Activated T-cell treated with anti-CD3 and anti-CD28 coated beads, Interleukin-2, amount 50 U/mL, for 4 hours (primary cell): ENCODE results near the gene ZNF844. TPM values are rescaled to one million over a fixed set of nuclear protein-coding genes. Genes with fewer than 3 reads are reported as not detected.
"Not testable (repeated sequence)": the region's sequence is repeated elsewhere in the genome, so short reads cannot be mapped to it uniquely, and the experiment has no call there.

Source experiments
- ATAC-seq, 2 donors: fragments of 200-7000 bp; cut with Tn5 transposase; one replicate each; pipeline ENCODE4 v1.10.0; 2021
- DNase-seq: peaks from one replicate; pipeline ENCODE4 v3.0.0-alpha.2; 2020
- H3K27me3 Mint-ChIP-seq: one replicate; pipeline ENCODE4 v1.8.0; 2021; ENCODE audit warnings: low read depth, mixed read lengths
- H3K36me3 Mint-ChIP-seq: one replicate; pipeline ENCODE4 v1.8.0; 2022; ENCODE audit warnings: mixed read lengths; ENCODE audit not compliant: insufficient read depth
- H3K4me1 Mint-ChIP-seq: one replicate; pipeline ENCODE4 v1.8.0; 2021; ENCODE audit warnings: low read depth, mixed read lengths
- H3K4me3 Mint-ChIP-seq: one replicate; pipeline ENCODE4 v1.8.0; 2021; ENCODE audit warnings: mild to moderate bottlenecking, moderate library complexity, mixed read lengths
- H3K9me3 Mint-ChIP-seq: one replicate; pipeline ENCODE4 v1.8.0; 2021; ENCODE audit warnings: mixed read lengths
- total RNA-seq, 3 donors: library from RNA; stranded (reverse); gene quantifications; one replicate each; pipeline ENCODE4 v1.2.1, GENCODE V29; 2021

Gene ZNF844
- total RNA-seq, 3 donors from 2014 or later: 1.9 to 3.1 (median 2.8) TPM

GRCh38 chr19:12075538-12076139 lies 11.1 kb downstream of the ZNF844 start:
- Mint-ChIP-seq H3K36me3 (peaks cover 46% of the 10 kb centered on the region), H3K4me1 (no peaks in the 10 kb centered on the region), H3K27me3 (no peaks in the 10 kb centered on the region), H3K4me3 (no peak overlapping the region), H3K9me3 (peaks cover 38% of the 10 kb centered on the region)
- ATAC-seq (no peak), DNase-seq (no peak)

GRCh38 chr19:12076331-12076730 lies 11.8 kb downstream of the ZNF844 start:
- Mint-ChIP-seq H3K9me3 (peaks cover 37% of the 10 kb centered on the region), H3K36me3 (peaks cover 40% of the 10 kb centered on the region)
- not testable (repeated sequence) for DNase-seq, H3K27me3 Mint-ChIP-seq, ATAC-seq, H3K4me1 Mint-ChIP-seq, H3K4me3 Mint-ChIP-seq

- peaks cover 39% of the 10 kb centered on the region for H3K36me3 Mint-ChIP-seq
- H3K4me1 Mint-ChIP-seq: no peaks in the 10 kb centered on the region
- no peak overlapping the region for H3K4me3 Mint-ChIP-seq
- peaks cover 37% of the 10 kb centered on the region for H3K9me3 Mint-ChIP-seq
- DNase-seq: no peak
- no peak for ATAC-seq
- no peaks in the 10 kb centered on the region for H3K27me3 Mint-ChIP-seq
Measured at GRCh38 chr19:12077375-12077774, 12.8 kb downstream of the ZNF844 start.

GRCh38 chr19:12083336-12083735 lies 18.8 kb downstream of the ZNF844 start:
- H3K4me3 Mint-ChIP-seq, H3K4me1 Mint-ChIP-seq, ATAC-seq, H3K27me3 Mint-ChIP-seq, H3K36me3 Mint-ChIP-seq, DNase-seq, H3K9me3 Mint-ChIP-seq: not testable (repeated sequence)

- peaks cover 6% of the 10 kb centered on the region for H3K9me3 Mint-ChIP-seq
- no peaks in the 10 kb centered on the region for H3K36me3 Mint-ChIP-seq
- no peak overlapping the region for H3K4me3 Mint-ChIP-seq
- no peaks in the 10 kb centered on the region for H3K4me1 Mint-ChIP-seq
- H3K27me3 Mint-ChIP-seq: no peaks in the 10 kb centered on the region
- ATAC-seq (no peak), DNase-seq (no peak)
Measured at GRCh38 chr19:12085074-12085818, 20.7 kb downstream of the ZNF844 start.

GRCh38 chr19:12090807-12091206 lies 26.3 kb downstream of the ZNF844 start:
- H3K9me3 Mint-ChIP-seq: no peaks in the 10 kb centered on the region
- ATAC-seq: peak in 1 of 2 donors; percentile 36
- no peaks in the 10 kb centered on the region for H3K36me3 Mint-ChIP-seq
- peaks cover 9% of the 10 kb centered on the region for H3K27me3 Mint-ChIP-seq
- peak; percentile 45 for DNase-seq
- H3K4me1 Mint-ChIP-seq: peaks cover 6% of the 10 kb centered on the region
- no peak overlapping the region for H3K4me3 Mint-ChIP-seq

GRCh38 chr19:12092065-12092867 lies 27.7 kb downstream of the ZNF844 start:
- H3K4me3 Mint-ChIP-seq: peak overlapping the region; percentile 78

GRCh38 chr19:12092956-12093355 lies 28.4 kb downstream of the ZNF844 start:
- Mint-ChIP-seq H3K4me1 (peaks cover 6% of the 10 kb centered on the region), H3K9me3 (peaks cover 1% of the 10 kb centered on the region), H3K36me3 (peaks cover under 1% of the 10 kb centered on the region), H3K27me3 (peaks cover 9% of the 10 kb centered on the region), H3K4me3 (peak overlapping the region; percentile 78)
- DNase-seq (no peak), ATAC-seq (no peak)

More at GRCh38 chr19:12092065-12092867, 27.7 kb downstream of the ZNF844 start:
- Mint-ChIP-seq H3K9me3 (no peaks in the 10 kb centered on the region), H3K27me3 (peaks cover 9% of the 10 kb centered on the region), H3K36me3 (no peaks in the 10 kb centered on the region), H3K4me1 (peaks cover 6% of the 10 kb centered on the region)
- DNase-seq (peak; percentile 21), ATAC-seq (peak; percentile 90 to 93)

GRCh38 chr19:12093777-12094176 lies 29.2 kb downstream of the ZNF844 start:
- DNase-seq: no peak
- peak overlapping the region; percentile 78 for H3K4me3 Mint-ChIP-seq
- ATAC-seq: no peak
- H3K4me1 Mint-ChIP-seq: peaks cover 6% of the 10 kb centered on the region
- H3K9me3 Mint-ChIP-seq: peaks cover 4% of the 10 kb centered on the region
- peaks cover 9% of the 10 kb centered on the region for H3K27me3 Mint-ChIP-seq
- peaks cover 3% of the 10 kb centered on the region for H3K36me3 Mint-ChIP-seq

- Mint-ChIP-seq H3K4me1 (peaks cover 6% of the 10 kb centered on the region), H3K27me3 (peaks cover 9% of the 10 kb centered on the region), H3K4me3 (no peak overlapping the region), H3K9me3 (peaks cover 4% of the 10 kb centered on the region), H3K36me3 (peaks cover 3% of the 10 kb centered on the region)
- no peak for ATAC-seq
- DNase-seq: no peak
Measured at GRCh38 chr19:12095111-12095790, 30.7 kb downstream of the ZNF844 start.

- Mint-ChIP-seq H3K9me3 (peaks cover 4% of the 10 kb centered on the region), H3K4me3 (no peak overlapping the region), H3K36me3 (peaks cover 3% of the 10 kb centered on the region), H3K4me1 (peaks cover 2% of the 10 kb centered on the region), H3K27me3 (peaks cover 9% of the 10 kb centered on the region)
- no peak for DNase-seq
- ATAC-seq: no peak
Measured at GRCh38 chr19:12098040-12098439, 33.5 kb downstream of the ZNF844 start.

GRCh38 chr19:12103909-12104308 lies 39.4 kb downstream of the ZNF844 start:
- H3K4me3 Mint-ChIP-seq, H3K36me3 Mint-ChIP-seq, DNase-seq, H3K27me3 Mint-ChIP-seq, ATAC-seq, H3K9me3 Mint-ChIP-seq, H3K4me1 Mint-ChIP-seq: not testable (repeated sequence)

- Mint-ChIP-seq H3K9me3 (peaks cover 17% of the 10 kb centered on the region), H3K4me1 (peaks cover 12% of the 10 kb centered on the region), H3K36me3 (peaks cover 3% of the 10 kb centered on the region), H3K27me3 (no peaks in the 10 kb centered on the region), H3K4me3 (no peak overlapping the region)
- ATAC-seq (no peak), DNase-seq (no peak)
Measured at GRCh38 chr19:12111176-12111575, 46.6 kb downstream of the ZNF844 start.
